ENCODE data around the gene TAOK2.

TAOK2 gene

GRCh38 chr16:30028438-30029076 is 54.9 kb downstream of the TAOK2 start:
- H3K27ac ChIP-seq (ENCODE audit: extremely low read depth, low read depth, low read length): no peak overlapping the region
- no peaks in the 10 kb centered on the region for H3K4me1 ChIP-seq (ENCODE audit: control insufficient read depth, insufficient read depth, low read length)
- POLR2A ChIA-PET: interaction anchor here (0.6 kb wide), 1 partner anchor 501 kb away, joined by 3 read pairs; no protein-coding TSS in a partner anchor

GRCh38 chr16:30030011-30030685 is 56.5 kb downstream of the TAOK2 start:
- Histone ChIP-seq H3K4me1 (ENCODE audit: control insufficient read depth, insufficient read depth, low read length) (no peaks in the 10 kb centered on the region), H3K4me3 (ENCODE audit: low read depth, low read length) (no peak overlapping the region), H3K27ac (ENCODE audit: extremely low read depth, low read depth, low read length) (no peak overlapping the region), H3K9me3 (ENCODE audit: control insufficient read depth, insufficient read depth, low read depth, low read length) (no peaks in the 10 kb centered on the region), H3K36me3 (ENCODE audit: control insufficient read depth in 2 of 2, insufficient read depth in 1 of 2, low read length in 2 of 2) (no peaks in the 10 kb centered on the region)
- POLR2A ChIA-PET: no interaction called here
- no peak for TF ChIP-seq ZNF248 (tag by site-specific recombination; IDR thresholded peaks at IDR 0.05)
- TF ChIP-seq ZNF366 (tag by site-specific recombination; conservative IDR thresholded peaks at IDR 0.05): 0 out of 2 replicates have a peak, but pooled peaks have one; percentile 12
- TF ChIP-seq TRIM28 (IDR thresholded peaks at IDR 0.05; ENCODE audit: borderline replicate concordance, low read length): no peak
- TF ChIP-seq CTCF (tag by site-specific recombination; IDR thresholded peaks at IDR 0.05): no peak
- CTCF ChIA-PET: interaction anchor here (0.5 to 2.3 kb wide), 2 partner anchors 14 to 313 kb away, joined by 4 to 21 read pairs; no protein-coding TSS in a partner anchor

More at GRCh38 chr16:30028438-30029076, 54.9 kb downstream of the TAOK2 start:
- no peaks in the 10 kb centered on the region for H3K36me3 ChIP-seq (ENCODE audit: control insufficient read depth in 2 of 2, insufficient read depth in 1 of 2, low read length in 2 of 2)
- 0 out of 2 replicates have a peak, but pooled peaks have one; percentile 21 for TF ChIP-seq GLIS2 (tag by site-specific recombination; IDR thresholded peaks at IDR 0.05)
- TF ChIP-seq ZNF2 (tag by site-specific recombination; IDR thresholded peaks at IDR 0.05): no peak
- TF ChIP-seq ZIC2 (tag by site-specific recombination; IDR thresholded peaks at IDR 0.05): no peak
- TF ChIP-seq HIC1 (tag by site-specific recombination; IDR thresholded peaks at IDR 0.05): no peak
- TF ChIP-seq ZNF214 (tag by site-specific recombination; IDR thresholded peaks at IDR 0.05; ENCODE audit: borderline replicate concordance): no peak
- TF ChIP-seq ZNF19 (tag by site-specific recombination; IDR thresholded peaks at IDR 0.05; ENCODE audit: low read depth): no peak
- TF ChIP-seq ZNF501 (tag by site-specific recombination; IDR thresholded peaks at IDR 0.05): no peak
- TF ChIP-seq ZNF274 (IDR thresholded peaks at IDR 0.05; ENCODE audit: low read length): no peak
- TF ChIP-seq ZNF274 (tag by site-specific recombination; IDR thresholded peaks at IDR 0.05; ENCODE audit: borderline replicate concordance): no peak
- no peak for TF ChIP-seq ZNF138 (tag by site-specific recombination; IDR thresholded peaks at IDR 0.05; ENCODE audit: borderline replicate concordance)
- TF ChIP-seq ZBTB8A (tag by site-specific recombination; IDR thresholded peaks at IDR 0.05): peak; percentile 66
- TF ChIP-seq ZNF324 (tag by site-specific recombination; IDR thresholded peaks at IDR 0.05): no peak
- peak; percentile 61 for TF ChIP-seq ZNF585B (tag by site-specific recombination; IDR thresholded peaks at IDR 0.05)
- no peak for TF ChIP-seq FEZF1 (tag by site-specific recombination; IDR thresholded peaks at IDR 0.05)
- TF ChIP-seq TCF7L2 (IDR thresholded peaks at IDR 0.05; ENCODE audit: borderline replicate concordance, low read depth, low read length): no peak
- TF ChIP-seq YY2 (tag by site-specific recombination; IDR thresholded peaks at IDR 0.05): no peak
- TF ChIP-seq ZNF37A (tag by site-specific recombination; IDR thresholded peaks at IDR 0.05): no peak
- no peak for TF ChIP-seq ZNF701 (tag by site-specific recombination; IDR thresholded peaks at IDR 0.05)
- TF ChIP-seq WT1 (tag by site-specific recombination; IDR thresholded peaks at IDR 0.05): no peak
- TF ChIP-seq ZNF776 (tag by site-specific recombination; IDR thresholded peaks at IDR 0.05; ENCODE audit: borderline replicate concordance): no peak
- peak; percentile 99 for TF ChIP-seq REST (tag by site-specific recombination; IDR thresholded peaks at IDR 0.05)
- TF ChIP-seq ZNF560 (tag by site-specific recombination; IDR thresholded peaks at IDR 0.05; ENCODE audit: borderline replicate concordance): no peak
- no peak for TF ChIP-seq ZNF529 (tag by site-specific recombination; IDR thresholded peaks at IDR 0.05; ENCODE audit: insufficient replicate concordance)
- TF ChIP-seq ZNF292 (tag by site-specific recombination; IDR thresholded peaks at IDR 0.05; ENCODE audit: borderline replicate concordance, low read depth): no peak
- no peak for TF ChIP-seq ZNF184 (tag by site-specific recombination; IDR thresholded peaks at IDR 0.05)
- H3K4me3 ChIP-seq (ENCODE audit: low read depth, low read length): no peak overlapping the region
- CTCF ChIA-PET: interaction anchor here (0.5 to 0.6 kb wide), 3 partner anchors 121 to 338 kb away, joined by 3 to 4 read pairs (median 3); no protein-coding TSS in a partner anchor
- no peaks in the 10 kb centered on the region for H3K9me3 ChIP-seq (ENCODE audit: control insufficient read depth, insufficient read depth, low read depth, low read length)

Measured in HEK293 (cell line).